HG03520 (cell line): ENCODE measurements around the gene CDC26.

Source experiments
- ATAC-seq: cut with Tn5 transposase; IDR thresholded peaks from one replicate; pipeline ENCODE4 v1.9.1; 2021; ENCODE audit warnings: mild to moderate bottlenecking, moderate library complexity; ENCODE audit not compliant: unreplicated experiment

Gene CDC26

GRCh38 chr9:113275157-113276131 is at the start of gene CDC26, which contains the start of gene PRPF4:
CDC26 (minus strand) TSS chr9:113275572; CDS start chr9:113272507, 3,065 bp downstream.
PRPF4 (plus strand) TSS chr9:113275658; CDS start chr9:113275744, 86 bp downstream.
- ATAC-seq: peak; percentile 98

GRCh38 chr9:113322671-113323070 is 47.3 kb upstream of the CDC26 start:
- no peak for ATAC-seq

- no peak for ATAC-seq
Observed at GRCh38 chr9:113320051-113320450, 44.7 kb upstream of the CDC26 start.

- no peak for ATAC-seq
Observed at GRCh38 chr9:113319054-113319453, 43.7 kb upstream of the CDC26 start.

- ATAC-seq: no peak
Observed at GRCh38 chr9:113317777-113318176, 42.4 kb upstream of the CDC26 start.

GRCh38 chr9:113316030-113316429 is 40.7 kb upstream of the CDC26 start:
- no peak for ATAC-seq

GRCh38 chr9:113315231-113315630 is 39.9 kb upstream of the CDC26 start:
- no peak for ATAC-seq

- no peak for ATAC-seq
Observed at GRCh38 chr9:113313261-113313660, 37.9 kb upstream of the CDC26 start.

- no peak for ATAC-seq
Observed at GRCh38 chr9:113311961-113312360, 36.6 kb upstream of the CDC26 start.

- no peak for ATAC-seq
Observed at GRCh38 chr9:113310538-113310937, 35.2 kb upstream of the CDC26 start.

- ATAC-seq: no peak
Observed at GRCh38 chr9:113309204-113309813, 33.9 kb upstream of the CDC26 start.

GRCh38 chr9:113307396-113307975 is 32.1 kb upstream of the CDC26 start:
- no peak for ATAC-seq

GRCh38 chr9:113306566-113306965 is 31.2 kb upstream of the CDC26 start:
- ATAC-seq: no peak

GRCh38 chr9:113302792-113303418 is 27.5 kb upstream of the CDC26 start, which contains the start of gene RNF183:
RNF183 (minus strand) TSS chr9:113303376; CDS start chr9:113298184, 5,192 bp downstream.
- no peak for ATAC-seq

GRCh38 chr9:113301548-113301947 is 26.2 kb upstream of the CDC26 start:
- no peak for ATAC-seq

GRCh38 chr9:113299800-113300292 is 24.5 kb upstream of the CDC26 start:
- ATAC-seq: no peak

GRCh38 chr9:113298924-113299770 is 23.8 kb upstream of the CDC26 start:
- no peak for ATAC-seq

- no peak for ATAC-seq
Observed at GRCh38 chr9:113298311-113298710, 22.9 kb upstream of the CDC26 start.

GRCh38 chr9:113296796-113297558 is 21.6 kb upstream of the CDC26 start:
- ATAC-seq: no peak
